VCaP (cell line): ENCODE results near the gene HDLBP.
A peak's percentile ranks its signal among the peaks of the same experiment; 100 is the strongest.

Experiments used
- H3K27ac ChIP-seq: fragments of 450-650 bp; 2 replicates; pipeline ENCODE4 v1.5.1; 2017
- TF ChIP-seq, protein P1 (sequence below): fragments of 450-650 bp; conservative IDR thresholded peaks from 2 replicates; pipeline ENCODE4 v1.5.1; 2017; ENCODE audit warnings: mild to moderate bottlenecking, moderate library complexity

The HDLBP gene, protein sequence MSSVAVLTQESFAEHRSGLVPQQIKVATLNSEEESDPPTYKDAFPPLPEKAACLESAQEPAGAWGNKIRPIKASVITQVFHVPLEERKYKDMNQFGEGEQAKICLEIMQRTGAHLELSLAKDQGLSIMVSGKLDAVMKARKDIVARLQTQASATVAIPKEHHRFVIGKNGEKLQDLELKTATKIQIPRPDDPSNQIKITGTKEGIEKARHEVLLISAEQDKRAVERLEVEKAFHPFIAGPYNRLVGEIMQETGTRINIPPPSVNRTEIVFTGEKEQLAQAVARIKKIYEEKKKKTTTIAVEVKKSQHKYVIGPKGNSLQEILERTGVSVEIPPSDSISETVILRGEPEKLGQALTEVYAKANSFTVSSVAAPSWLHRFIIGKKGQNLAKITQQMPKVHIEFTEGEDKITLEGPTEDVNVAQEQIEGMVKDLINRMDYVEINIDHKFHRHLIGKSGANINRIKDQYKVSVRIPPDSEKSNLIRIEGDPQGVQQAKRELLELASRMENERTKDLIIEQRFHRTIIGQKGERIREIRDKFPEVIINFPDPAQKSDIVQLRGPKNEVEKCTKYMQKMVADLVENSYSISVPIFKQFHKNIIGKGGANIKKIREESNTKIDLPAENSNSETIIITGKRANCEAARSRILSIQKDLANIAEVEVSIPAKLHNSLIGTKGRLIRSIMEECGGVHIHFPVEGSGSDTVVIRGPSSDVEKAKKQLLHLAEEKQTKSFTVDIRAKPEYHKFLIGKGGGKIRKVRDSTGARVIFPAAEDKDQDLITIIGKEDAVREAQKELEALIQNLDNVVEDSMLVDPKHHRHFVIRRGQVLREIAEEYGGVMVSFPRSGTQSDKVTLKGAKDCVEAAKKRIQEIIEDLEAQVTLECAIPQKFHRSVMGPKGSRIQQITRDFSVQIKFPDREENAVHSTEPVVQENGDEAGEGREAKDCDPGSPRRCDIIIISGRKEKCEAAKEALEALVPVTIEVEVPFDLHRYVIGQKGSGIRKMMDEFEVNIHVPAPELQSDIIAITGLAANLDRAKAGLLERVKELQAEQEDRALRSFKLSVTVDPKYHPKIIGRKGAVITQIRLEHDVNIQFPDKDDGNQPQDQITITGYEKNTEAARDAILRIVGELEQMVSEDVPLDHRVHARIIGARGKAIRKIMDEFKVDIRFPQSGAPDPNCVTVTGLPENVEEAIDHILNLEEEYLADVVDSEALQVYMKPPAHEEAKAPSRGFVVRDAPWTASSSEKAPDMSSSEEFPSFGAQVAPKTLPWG (N-terminal part only)

DNA sequence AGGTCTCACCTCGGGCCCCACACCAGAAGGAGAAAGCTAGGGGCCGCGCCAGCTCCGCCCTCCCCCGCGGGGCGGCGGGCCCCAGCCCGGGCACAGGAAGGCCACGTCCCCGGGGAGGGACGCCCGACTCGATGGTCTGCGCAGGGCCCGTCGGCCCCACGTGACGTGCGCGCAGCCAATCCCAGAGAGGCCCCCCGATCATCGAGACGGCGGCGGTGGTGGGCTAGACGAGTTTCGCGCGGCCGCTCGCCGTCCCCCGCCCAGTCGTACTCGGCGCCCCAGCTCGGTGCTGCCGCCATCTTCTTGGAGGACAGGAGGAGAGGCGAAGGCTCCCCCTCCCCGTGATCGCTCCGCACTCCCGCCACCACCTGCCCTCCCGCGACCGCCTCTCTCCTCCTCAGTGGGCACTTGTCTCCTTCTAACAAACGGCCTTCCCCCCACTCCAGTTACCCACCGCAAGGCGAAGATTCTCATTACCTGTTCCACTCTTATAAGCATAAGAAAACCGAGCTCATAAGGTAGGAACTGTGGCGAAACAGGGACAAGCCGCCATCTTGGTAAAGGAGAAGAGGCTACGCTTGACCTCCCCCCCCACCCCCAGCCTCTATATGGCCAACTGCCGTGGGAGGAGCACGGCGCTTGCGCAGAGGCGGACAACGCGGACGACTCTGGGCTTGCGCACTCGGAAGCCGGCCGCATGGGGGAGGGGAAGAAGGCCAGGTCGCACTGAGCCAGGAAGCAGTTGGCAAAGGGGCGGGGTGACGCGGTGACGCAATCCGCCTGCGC lies at the start of gene HDLBP:
TSS of gene HDLBP (minus strand) at position 580 of the 786 bp plus-strand sequence. CDS start 48,803 bp downstream, outside the sequence.
- TF ChIP-seq, protein P1, sequence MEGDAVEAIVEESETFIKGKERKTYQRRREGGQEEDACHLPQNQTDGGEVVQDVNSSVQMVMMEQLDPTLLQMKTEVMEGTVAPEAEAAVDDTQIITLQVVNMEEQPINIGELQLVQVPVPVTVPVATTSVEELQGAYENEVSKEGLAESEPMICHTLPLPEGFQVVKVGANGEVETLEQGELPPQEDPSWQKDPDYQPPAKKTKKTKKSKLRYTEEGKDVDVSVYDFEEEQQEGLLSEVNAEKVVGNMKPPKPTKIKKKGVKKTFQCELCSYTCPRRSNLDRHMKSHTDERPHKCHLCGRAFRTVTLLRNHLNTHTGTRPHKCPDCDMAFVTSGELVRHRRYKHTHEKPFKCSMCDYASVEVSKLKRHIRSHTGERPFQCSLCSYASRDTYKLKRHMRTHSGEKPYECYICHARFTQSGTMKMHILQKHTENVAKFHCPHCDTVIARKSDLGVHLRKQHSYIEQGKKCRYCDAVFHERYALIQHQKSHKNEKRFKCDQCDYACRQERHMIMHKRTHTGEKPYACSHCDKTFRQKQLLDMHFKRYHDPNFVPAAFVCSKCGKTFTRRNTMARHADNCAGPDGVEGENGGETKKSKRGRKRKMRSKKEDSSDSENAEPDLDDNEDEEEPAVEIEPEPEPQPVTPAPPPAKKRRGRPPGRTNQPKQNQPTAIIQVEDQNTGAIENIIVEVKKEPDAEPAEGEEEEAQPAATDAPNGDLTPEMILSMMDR, result peak; percentile 75
- H3K27ac ChIP-seq, result peak within 1 kb of the TSS; percentile 98

DNA sequence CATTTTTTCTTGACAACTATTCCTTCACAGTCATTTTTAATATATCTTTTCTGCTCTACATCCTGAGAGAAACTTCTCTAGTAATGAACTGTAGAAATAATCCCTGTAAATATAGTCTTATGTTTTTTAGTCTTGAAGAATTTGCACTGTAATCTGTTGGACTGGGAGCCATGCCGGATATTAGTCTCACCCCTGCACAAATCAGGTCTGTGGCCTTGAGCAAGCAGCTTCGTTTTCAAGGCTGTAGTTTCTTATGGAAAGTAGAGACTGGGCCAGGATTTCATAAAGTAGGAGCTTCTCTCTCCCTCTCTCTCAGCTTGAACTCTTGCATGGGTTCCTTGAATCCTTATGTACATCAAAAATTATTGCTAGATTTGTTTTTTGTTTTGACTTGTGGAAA lies 49.3 kb upstream of the HDLBP start:
- TF ChIP-seq, protein P1, result no peak
- H3K27ac ChIP-seq, result no peak overlapping the region

DNA sequence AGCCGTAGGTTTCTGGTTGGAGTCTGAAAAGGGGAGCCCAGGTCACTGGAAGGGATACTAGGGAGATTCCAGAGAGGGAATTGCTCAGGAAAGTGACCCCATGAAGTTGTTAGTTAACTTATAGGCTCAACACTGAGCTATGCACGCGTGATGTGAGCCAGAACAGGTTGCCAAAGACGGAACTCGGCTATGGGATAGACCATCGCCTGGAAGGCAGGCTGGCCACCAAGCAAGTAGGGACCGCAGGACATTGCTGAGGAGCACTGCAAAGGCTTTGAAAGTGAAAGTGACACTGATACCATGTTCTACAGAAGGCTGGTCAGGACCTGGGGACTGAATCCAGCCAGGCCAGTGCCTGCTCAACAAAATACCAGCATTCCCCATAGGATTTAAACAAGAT lies 48.0 kb upstream of the HDLBP start:
- TF ChIP-seq, protein P1, result no peak
- no peak overlapping the region for H3K27ac ChIP-seq

DNA sequence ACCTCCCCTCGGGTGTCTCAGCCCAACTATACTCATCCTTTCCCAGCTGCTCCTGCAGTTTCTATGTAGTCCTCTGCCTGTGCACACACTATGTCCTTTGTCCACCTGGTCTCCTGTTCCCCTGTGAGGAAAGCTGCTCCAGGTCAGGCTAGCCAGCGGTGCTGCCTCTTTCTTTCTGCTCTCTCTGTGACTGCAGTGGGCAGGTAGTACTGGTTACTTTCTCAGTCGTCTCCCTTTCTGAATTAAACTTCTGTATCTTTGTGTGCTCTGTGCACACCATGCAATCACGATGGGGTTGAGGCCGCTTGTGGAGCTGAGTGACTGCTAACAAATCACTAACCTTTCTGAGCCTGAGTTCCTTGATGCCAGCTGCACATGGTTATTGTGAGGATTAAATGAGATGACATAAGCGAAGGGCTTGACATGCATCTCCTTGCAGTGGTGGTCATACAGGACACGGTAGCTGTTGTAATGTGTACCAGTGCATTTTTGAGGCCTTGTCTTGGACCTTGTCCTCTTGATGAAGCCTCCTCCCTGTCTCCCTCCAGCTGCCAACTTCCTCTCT lies 44.1 kb upstream of the HDLBP start:
- TF ChIP-seq, protein P1, result no peak
- peak overlapping the region; percentile 33; the same call in 1 of the 2 replicates for H3K27ac ChIP-seq

DNA sequence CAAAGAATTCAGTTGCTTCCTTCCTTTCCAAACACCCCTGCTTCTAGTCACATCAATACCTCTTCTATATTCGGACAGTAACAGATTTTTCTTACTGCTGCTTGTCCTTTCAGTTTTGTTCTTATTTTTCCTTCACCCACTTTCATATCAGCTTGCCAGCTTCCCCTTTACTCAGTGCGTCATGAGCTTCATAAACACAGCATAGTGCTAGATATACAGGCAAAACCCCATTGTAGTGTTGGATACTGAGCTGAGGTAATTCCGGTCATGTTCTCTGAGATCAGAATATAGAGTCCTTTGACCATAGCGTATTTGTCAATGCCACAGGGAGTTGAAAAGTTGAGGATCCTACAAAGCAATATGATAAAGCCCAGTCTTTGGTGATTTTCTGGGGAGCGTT lies 43.0 kb upstream of the HDLBP start:
- H3K27ac ChIP-seq, result peak overlapping the region; percentile 81
- TF ChIP-seq, protein P1, result no peak

DNA sequence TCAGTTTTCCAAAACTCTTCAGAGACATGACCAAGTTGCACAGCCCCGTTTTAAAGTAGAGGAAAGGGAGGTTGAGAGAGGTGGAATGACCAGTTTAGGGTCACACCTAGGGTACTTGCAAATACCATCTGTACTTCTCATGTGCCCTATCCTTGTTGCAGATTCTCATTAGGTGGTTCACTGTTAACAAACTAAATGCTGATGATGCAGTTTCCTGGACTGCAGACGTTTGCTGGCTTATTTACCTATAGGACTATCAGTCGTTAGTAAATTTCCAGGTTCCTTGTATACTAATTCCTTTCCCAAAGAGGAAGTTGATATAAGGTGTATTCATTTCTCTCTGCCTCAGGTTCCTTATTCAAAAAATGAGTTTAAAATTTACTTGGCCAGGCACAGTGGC lies 42.1 kb upstream of the HDLBP start:
- TF ChIP-seq, protein P1, result no peak
- peak overlapping the region; percentile 81 for H3K27ac ChIP-seq
